ENCODE results near the gene ADAMTSL5.

ADAMTSL5 gene

GRCh38 chr19:1509602-1510441, 3.0 kb downstream of the ADAMTSL5 start:
- FAIRE-seq = no peak
- DNase-seq (ENCODE audit: insufficient read length) = no peak
- no peak for TF ChIP-seq POLR2A (IDR thresholded peaks at IDR 0.05; ENCODE audit: low read depth, low read length)
- no peak for TF ChIP-seq POLR2AphosphoS5 (IDR thresholded peaks at IDR 0.05; ENCODE audit: low read depth, low read length)
- no peak for TF ChIP-seq TAF1 (IDR thresholded peaks at IDR 0.05; ENCODE audit: borderline replicate concordance, low read depth, low read length)

- FAIRE-seq = no peak
- TF ChIP-seq POLR2AphosphoS5 (IDR thresholded peaks at IDR 0.05; ENCODE audit: low read depth, low read length) (no peak), POLR2A (IDR thresholded peaks at IDR 0.05; ENCODE audit: low read depth, low read length) (no peak), TAF1 (IDR thresholded peaks at IDR 0.05; ENCODE audit: borderline replicate concordance, low read depth, low read length) (no peak)
- DNase-seq (ENCODE audit: insufficient read length) = no peak
Measured at GRCh38 chr19:1508507-1508856, 4.3 kb downstream of the ADAMTSL5 start.

- TF ChIP-seq POLR2AphosphoS5 (IDR thresholded peaks at IDR 0.05; ENCODE audit: low read depth, low read length) (no peak), POLR2A (IDR thresholded peaks at IDR 0.05; ENCODE audit: low read depth, low read length) (no peak), TAF1 (IDR thresholded peaks at IDR 0.05; ENCODE audit: borderline replicate concordance, low read depth, low read length) (no peak)
- peak; percentile 46 for FAIRE-seq
- DNase-seq (ENCODE audit: insufficient read length) = peak; percentile 94
Measured at GRCh38 chr19:1507763-1508506, 4.9 kb downstream of the ADAMTSL5 start.

GRCh38 chr19:1507192-1507660, 5.6 kb downstream of the ADAMTSL5 start:
- DNase-seq (ENCODE audit: insufficient read length) = no peak
- TF ChIP-seq POLR2A (IDR thresholded peaks at IDR 0.05; ENCODE audit: low read depth, low read length) = no peak
- no peak for TF ChIP-seq TAF1 (IDR thresholded peaks at IDR 0.05; ENCODE audit: borderline replicate concordance, low read depth, low read length)
- no peak for TF ChIP-seq POLR2AphosphoS5 (IDR thresholded peaks at IDR 0.05; ENCODE audit: low read depth, low read length)
- FAIRE-seq = no peak

GRCh38 chr19:1505991-1506881, 6.6 kb downstream of the ADAMTSL5 start:
- FAIRE-seq = no peak

GRCh38 chr19:1505012-1505411, 7.8 kb downstream of the ADAMTSL5 start:
- no peak for DNase-seq (ENCODE audit: insufficient read length)
- FAIRE-seq = no peak
- TF ChIP-seq POLR2AphosphoS5 (IDR thresholded peaks at IDR 0.05; ENCODE audit: low read depth, low read length) (no peak), TAF1 (IDR thresholded peaks at IDR 0.05; ENCODE audit: borderline replicate concordance, low read depth, low read length) (no peak), POLR2A (IDR thresholded peaks at IDR 0.05; ENCODE audit: low read depth, low read length) (no peak)

More at GRCh38 chr19:1505991-1506881, 6.6 kb downstream of the ADAMTSL5 start:
- no peak for DNase-seq (ENCODE audit: insufficient read length)
- TF ChIP-seq TAF1 (IDR thresholded peaks at IDR 0.05; ENCODE audit: borderline replicate concordance, low read depth, low read length) = no peak
- TF ChIP-seq POLR2A (IDR thresholded peaks at IDR 0.05; ENCODE audit: low read depth, low read length) = no peak
- no peak for TF ChIP-seq POLR2AphosphoS5 (IDR thresholded peaks at IDR 0.05; ENCODE audit: low read depth, low read length)

GRCh38 chr19:1503925-1504773, 8.7 kb downstream of the ADAMTSL5 start:
- no peak for DNase-seq (ENCODE audit: insufficient read length)
- no peak for FAIRE-seq
- no peak for TF ChIP-seq TAF1 (IDR thresholded peaks at IDR 0.05; ENCODE audit: borderline replicate concordance, low read depth, low read length)

- DNase-seq (ENCODE audit: insufficient read length) (peak; percentile 67), FAIRE-seq (peak; percentile 21)
- TF ChIP-seq POLR2A (IDR thresholded peaks at IDR 0.05; ENCODE audit: low read depth, low read length) (no peak), POLR2AphosphoS5 (IDR thresholded peaks at IDR 0.05; ENCODE audit: low read depth, low read length) (no peak), TAF1 (IDR thresholded peaks at IDR 0.05; ENCODE audit: borderline replicate concordance, low read depth, low read length) (no peak)
Measured at GRCh38 chr19:1503089-1503924, 9.5 kb downstream of the ADAMTSL5 start.

- no peak for FAIRE-seq
- no peak for DNase-seq (ENCODE audit: insufficient read length)
- TF ChIP-seq POLR2AphosphoS5 (IDR thresholded peaks at IDR 0.05; ENCODE audit: low read depth, low read length) = no peak
- no peak for TF ChIP-seq POLR2A (IDR thresholded peaks at IDR 0.05; ENCODE audit: low read depth, low read length)
- TF ChIP-seq TAF1 (IDR thresholded peaks at IDR 0.05; ENCODE audit: borderline replicate concordance, low read depth, low read length) = no peak
Measured at GRCh38 chr19:1502433-1503088, 10.3 kb downstream of the ADAMTSL5 start.
